Stimulated activated naive CD8-positive, alpha-beta T cell treated with anti-CD3 and anti-CD28 coated beads, Interleukin-15, Interleukin-2, amounts not matched to agents 100 ng/mL and 50 ng/mL, for 24 hours (primary cell): ENCODE results near the gene MFSD11.
"Not testable (repeated sequence)": the region's sequence is repeated elsewhere in the genome, so short reads cannot be mapped to it uniquely, and the experiment has no call there.

Experiments
- H3K27ac Mint-ChIP-seq: one replicate; pipeline ENCODE4 v1.8.0; 2021; ENCODE audit warnings: mild to moderate bottlenecking, mixed read lengths
- H3K27me3 Mint-ChIP-seq: one replicate; pipeline ENCODE4 v1.8.0; 2021; ENCODE audit warnings: mixed read lengths
- H3K36me3 Mint-ChIP-seq: one replicate; pipeline ENCODE4 v1.8.0; 2021; ENCODE audit warnings: low read depth, mixed read lengths
- H3K4me1 Mint-ChIP-seq: one replicate; pipeline ENCODE4 v1.8.0; 2021; ENCODE audit warnings: low read depth, mixed read lengths
- H3K4me3 Mint-ChIP-seq: one replicate; pipeline ENCODE4 v1.8.0; 2021; ENCODE audit warnings: mild to moderate bottlenecking, mixed read lengths
- H3K9me3 Mint-ChIP-seq: one replicate; pipeline ENCODE4 v1.8.0; 2021; ENCODE audit warnings: mixed read lengths

The MFSD11 gene

DNA sequence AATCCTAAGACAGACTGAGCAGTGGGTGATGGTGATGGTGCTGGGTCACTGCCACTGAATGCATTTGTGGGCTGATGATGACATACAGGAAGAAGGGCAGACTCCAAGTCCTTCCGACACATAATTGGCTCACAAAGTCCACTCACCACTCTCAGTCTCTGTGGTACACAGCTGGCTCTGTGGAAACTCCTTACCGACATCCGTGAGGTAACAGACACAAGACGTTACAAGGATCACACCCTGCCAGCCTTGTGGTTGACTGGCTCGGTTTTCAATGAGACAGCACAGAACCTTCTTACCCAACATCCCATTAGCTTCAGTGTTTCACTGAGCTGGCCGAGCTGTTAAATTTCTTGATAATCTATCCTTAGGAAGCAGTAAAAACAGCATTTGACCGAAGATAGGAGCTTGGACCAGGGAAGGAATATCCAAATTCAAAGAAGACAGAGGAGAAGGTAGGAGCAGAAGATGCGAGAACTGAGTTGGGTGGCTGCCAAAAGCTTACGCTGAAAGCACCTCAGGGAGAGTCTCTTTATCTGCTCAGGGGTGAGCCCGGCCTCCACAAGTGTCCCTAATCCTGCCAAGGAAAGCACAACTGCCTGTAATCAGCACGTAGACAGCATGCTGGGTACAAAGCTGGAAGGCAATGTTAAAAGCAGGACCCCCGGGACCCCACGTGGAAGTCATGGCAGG, 21.6 kb upstream of the MFSD11 start:
- Mint-ChIP-seq H3K27ac (peak overlapping the region; percentile 91), H3K9me3 (no peaks in the 10 kb centered on the region), H3K36me3 (peaks cover 74% of the 10 kb centered on the region), H3K27me3 (no peaks in the 10 kb centered on the region), H3K4me3 (peak overlapping the region; percentile 72), H3K4me1 (peaks cover 53% of the 10 kb centered on the region)

- peak overlapping the region; percentile 91 for H3K27ac Mint-ChIP-seq
- no peaks in the 10 kb centered on the region for H3K27me3 Mint-ChIP-seq
- no peaks in the 10 kb centered on the region for H3K9me3 Mint-ChIP-seq
- H3K36me3 Mint-ChIP-seq: peaks cover 79% of the 10 kb centered on the region
- H3K4me3 Mint-ChIP-seq: peak overlapping the region; percentile 72
- H3K4me1 Mint-ChIP-seq: peaks cover 55% of the 10 kb centered on the region
These were observed 21.1 kb upstream of the MFSD11 start for GRCh38 chr17:76716839-76717215.

GRCh38 chr17:76718516-76718915, 19.4 kb upstream of the MFSD11 start:
- H3K4me1 Mint-ChIP-seq: peaks cover 61% of the 10 kb centered on the region
- no peak overlapping the region for H3K4me3 Mint-ChIP-seq
- peaks cover 88% of the 10 kb centered on the region for H3K36me3 Mint-ChIP-seq
- H3K27me3 Mint-ChIP-seq: no peaks in the 10 kb centered on the region
- H3K9me3 Mint-ChIP-seq: no peaks in the 10 kb centered on the region
- no peak overlapping the region for H3K27ac Mint-ChIP-seq

DNA sequence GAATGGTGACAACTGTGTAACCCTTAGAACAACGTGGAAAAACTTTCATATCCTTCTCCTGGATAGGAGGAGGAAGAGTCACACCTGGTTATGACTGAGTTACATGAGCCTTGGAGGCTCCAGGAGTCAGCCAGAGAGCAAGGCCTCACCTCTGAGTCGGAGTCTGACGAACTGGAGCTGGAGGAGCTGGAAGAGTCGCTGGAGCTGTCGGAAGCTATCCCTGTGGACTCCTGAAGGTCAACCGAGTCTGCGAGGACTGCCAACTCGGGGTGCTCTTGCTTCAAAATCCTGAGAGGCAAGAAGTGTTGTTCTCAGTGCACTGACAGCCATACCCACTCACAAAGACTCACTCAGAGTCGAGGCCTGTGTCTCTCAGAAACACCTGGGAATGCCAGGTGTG, 17.7 kb upstream of the MFSD11 start:
- H3K4me1 Mint-ChIP-seq: peaks cover 62% of the 10 kb centered on the region
- no peak overlapping the region for H3K27ac Mint-ChIP-seq

GRCh38 chr17:76720941-76721340, 17.0 kb upstream of the MFSD11 start:
- H3K27me3 Mint-ChIP-seq: no peaks in the 10 kb centered on the region
- no peak overlapping the region for H3K27ac Mint-ChIP-seq
- H3K9me3 Mint-ChIP-seq: no peaks in the 10 kb centered on the region
- H3K4me3 Mint-ChIP-seq: no peak overlapping the region
- H3K36me3 Mint-ChIP-seq: peaks cover 91% of the 10 kb centered on the region
- peaks cover 61% of the 10 kb centered on the region for H3K4me1 Mint-ChIP-seq

More for the DNA sequence above, 17.7 kb upstream of the MFSD11 start:
- peaks cover 89% of the 10 kb centered on the region for H3K36me3 Mint-ChIP-seq
- H3K27me3 Mint-ChIP-seq: no peaks in the 10 kb centered on the region
- no peaks in the 10 kb centered on the region for H3K9me3 Mint-ChIP-seq
- no peak overlapping the region for H3K4me3 Mint-ChIP-seq

DNA sequence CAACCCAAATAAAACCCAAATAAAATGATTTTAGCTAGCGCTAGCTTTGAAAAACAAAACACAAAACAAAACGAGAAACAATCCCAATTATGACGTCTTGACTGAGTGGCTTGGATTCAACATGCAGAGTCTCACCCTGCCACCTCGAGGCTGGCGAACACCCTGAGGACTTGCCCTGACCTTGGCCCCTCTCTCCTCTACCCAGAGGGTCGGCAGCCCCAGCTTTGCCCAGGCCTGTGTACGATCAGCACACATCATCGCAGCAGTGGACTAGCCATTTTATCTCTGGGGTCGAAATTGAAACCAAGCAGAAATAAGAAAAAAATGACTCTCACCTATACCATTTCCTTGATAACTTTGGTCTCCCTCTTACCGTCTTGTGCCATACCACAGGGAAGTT, 16.5 kb upstream of the MFSD11 start:
- Mint-ChIP-seq H3K9me3 (no peaks in the 10 kb centered on the region), H3K4me1 (peaks cover 56% of the 10 kb centered on the region), H3K4me3 (no peak overlapping the region), H3K27me3 (no peaks in the 10 kb centered on the region), H3K36me3 (peaks cover 85% of the 10 kb centered on the region), H3K27ac (no peak overlapping the region)

DNA sequence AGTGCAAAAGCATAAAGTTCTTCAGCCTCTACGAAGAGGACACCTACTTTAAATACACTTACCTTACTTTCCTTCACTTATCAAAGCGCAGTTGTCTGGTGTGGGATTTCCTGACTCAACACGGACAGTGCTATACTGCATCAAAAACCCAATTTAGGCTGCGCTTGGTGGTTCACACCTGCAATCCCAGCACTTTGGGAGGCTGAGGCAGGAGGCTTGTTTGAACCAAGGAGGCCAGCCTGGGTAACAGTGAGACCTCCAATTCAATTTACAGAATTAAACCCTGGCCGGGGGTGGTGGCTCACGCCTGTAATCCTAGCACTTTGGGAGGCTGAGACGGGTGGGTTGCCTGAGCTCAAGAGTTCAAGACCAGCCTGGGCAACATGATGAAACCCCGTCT, 15.6 kb upstream of the MFSD11 start:
- Mint-ChIP-seq H3K9me3 (no peaks in the 10 kb centered on the region), H3K4me3 (no peak overlapping the region), H3K4me1 (peaks cover 48% of the 10 kb centered on the region), H3K27ac (no peak overlapping the region), H3K27me3 (no peaks in the 10 kb centered on the region), H3K36me3 (peaks cover 80% of the 10 kb centered on the region)

GRCh38 chr17:76722977-76723376, 14.9 kb upstream of the MFSD11 start:
- not testable (repeated sequence) for H3K27me3 Mint-ChIP-seq, H3K9me3 Mint-ChIP-seq, H3K27ac Mint-ChIP-seq
- Mint-ChIP-seq H3K4me3 (peak overlapping the region; percentile 10), H3K36me3 (peaks cover 82% of the 10 kb centered on the region), H3K4me1 (peaks cover 51% of the 10 kb centered on the region)

DNA sequence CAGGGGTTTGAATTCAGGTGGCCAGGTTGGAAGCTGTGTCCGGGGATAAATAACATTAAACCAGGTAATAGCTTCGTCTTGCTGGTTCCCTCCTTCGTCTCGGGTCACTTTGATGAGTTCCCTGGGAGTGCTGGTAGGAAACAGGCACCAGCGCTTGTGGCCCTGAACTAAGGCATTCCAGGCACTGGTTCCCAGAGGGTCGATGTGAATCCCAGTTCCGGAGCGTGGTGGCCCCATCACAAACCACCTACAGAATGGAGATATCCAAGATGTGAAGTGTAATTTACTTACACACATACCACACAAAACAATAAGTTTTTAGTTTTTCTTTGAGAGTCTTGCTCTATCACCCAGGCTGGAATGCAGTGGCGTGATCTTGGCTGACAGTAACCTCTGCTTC, 14.1 kb upstream of the MFSD11 start:
- H3K9me3 Mint-ChIP-seq: no peaks in the 10 kb centered on the region
- no peaks in the 10 kb centered on the region for H3K27me3 Mint-ChIP-seq
- H3K4me3 Mint-ChIP-seq: peak overlapping the region; percentile 94
- peaks cover 73% of the 10 kb centered on the region for H3K36me3 Mint-ChIP-seq
- H3K27ac Mint-ChIP-seq: no peak overlapping the region
- peaks cover 55% of the 10 kb centered on the region for H3K4me1 Mint-ChIP-seq

- peaks cover 65% of the 10 kb centered on the region for H3K36me3 Mint-ChIP-seq
- H3K27me3 Mint-ChIP-seq: no peaks in the 10 kb centered on the region
- H3K27ac Mint-ChIP-seq: peak overlapping the region; percentile 91
- H3K4me1 Mint-ChIP-seq: peaks cover 68% of the 10 kb centered on the region
- H3K9me3 Mint-ChIP-seq: no peaks in the 10 kb centered on the region
- H3K4me3 Mint-ChIP-seq: peak overlapping the region; percentile 94
These were observed 12.2 kb upstream of the MFSD11 start for GRCh38 chr17:76725580-76726230.

DNA sequence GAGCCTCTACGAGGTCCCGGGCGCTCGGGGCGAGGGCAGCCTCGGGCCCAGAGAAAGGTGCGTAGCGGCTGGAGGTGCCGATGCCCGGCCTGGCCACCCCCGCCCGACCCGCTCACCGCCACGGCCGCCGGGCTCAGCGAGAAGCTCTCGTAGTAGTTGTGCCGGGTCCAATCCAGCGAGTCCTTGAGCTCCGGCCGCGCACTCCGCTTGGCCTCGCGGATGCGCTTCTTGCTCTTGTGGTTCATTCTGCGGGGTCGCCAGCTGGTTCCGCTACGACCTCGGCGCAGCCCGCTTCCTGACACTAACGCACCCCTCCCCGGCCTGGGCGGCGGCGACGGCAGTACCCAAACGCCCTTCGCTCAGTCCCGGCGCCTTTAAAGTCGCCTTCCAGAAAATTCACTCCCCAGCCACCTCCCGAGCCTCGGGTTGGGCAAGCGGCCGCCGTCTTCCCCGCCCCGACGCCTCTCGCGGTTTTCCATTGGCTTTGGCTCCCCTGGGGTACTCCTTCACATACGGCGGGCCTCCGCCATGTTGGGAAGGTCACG, 11.6 kb upstream of the MFSD11 start, which contains the start of gene JMJD6:
JMJD6 (minus strand) TSS at position 376 of the 545 bp plus-strand sequence; CDS start at position 245, 131 bp downstream.
- Mint-ChIP-seq H3K36me3 (peaks cover 61% of the 10 kb centered on the region), H3K4me1 (peaks cover 68% of the 10 kb centered on the region), H3K27me3 (no peaks in the 10 kb centered on the region), H3K27ac (peak within 1 kb of the TSS; percentile 95), H3K9me3 (no peaks in the 10 kb centered on the region), H3K4me3 (peak within 1 kb of the TSS; percentile 94)

GRCh38 chr17:76726776-76727718, 10.9 kb upstream of the MFSD11 start, which contains the start of gene METTL23:
METTL23 (plus strand) TSS chr17:76726839; CDS start chr17:76729711, 2,872 bp downstream.
- H3K4me1 Mint-ChIP-seq: peaks cover 67% of the 10 kb centered on the region
- H3K27me3 Mint-ChIP-seq: no peaks in the 10 kb centered on the region
- H3K9me3 Mint-ChIP-seq: no peaks in the 10 kb centered on the region
- H3K36me3 Mint-ChIP-seq: peaks cover 61% of the 10 kb centered on the region
- H3K27ac Mint-ChIP-seq: peak within 1 kb of the TSS; percentile 95
- H3K4me3 Mint-ChIP-seq: peak within 1 kb of the TSS; percentile 94

DNA sequence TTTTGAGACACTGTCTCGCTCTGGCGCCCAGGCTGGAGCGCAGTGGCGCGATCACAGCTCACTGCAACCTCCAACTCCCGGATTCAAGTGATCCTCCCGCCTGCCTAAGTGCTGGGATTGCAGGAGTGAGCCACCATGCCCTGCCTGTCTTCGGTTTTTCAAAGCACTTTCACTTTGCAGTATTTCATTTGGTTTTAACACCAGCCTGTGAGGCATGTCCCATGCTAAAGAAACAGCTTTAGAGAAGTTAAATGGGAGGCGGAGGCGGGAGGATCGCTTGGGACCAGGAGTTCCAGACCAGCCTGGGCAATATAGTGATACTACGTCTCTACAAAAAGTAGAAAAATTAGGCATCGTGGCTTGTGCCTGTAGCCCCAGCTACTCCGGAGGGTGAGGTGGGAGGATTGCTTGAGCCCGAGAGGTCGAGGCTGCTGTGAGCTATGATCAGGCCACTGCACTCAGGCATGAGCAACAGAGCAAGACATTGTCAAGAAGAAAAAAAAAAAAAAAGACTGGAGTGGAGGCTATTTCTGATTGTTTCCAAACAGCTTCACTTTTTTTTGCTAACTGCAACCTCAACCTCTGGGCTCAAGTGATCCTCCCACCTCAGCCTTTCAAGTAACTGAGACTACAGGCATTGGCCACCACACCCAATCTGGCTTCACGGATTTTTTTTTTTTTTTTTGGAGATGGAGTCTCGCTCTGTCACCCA, 10.0 kb upstream of the MFSD11 start:
- H3K27ac Mint-ChIP-seq: peak overlapping the region; percentile 95
- peaks cover 70% of the 10 kb centered on the region for H3K4me1 Mint-ChIP-seq
- H3K27me3 Mint-ChIP-seq: no peaks in the 10 kb centered on the region
- peak overlapping the region; percentile 94 for H3K4me3 Mint-ChIP-seq
- peaks cover 59% of the 10 kb centered on the region for H3K36me3 Mint-ChIP-seq
- no peaks in the 10 kb centered on the region for H3K9me3 Mint-ChIP-seq
